ENCODE measurements around the gene SPAG9. TPM values are rescaled to one million over a fixed set of nuclear protein-coding genes. Genes with fewer than 3 reads are reported as not detected.

Gene SPAG9
- total RNA-seq, 4 donors from 2014 or later = 85.2 to 110 (median 94.3) TPM

- 100% methylated on average over 1 to 4 of the region's 4 CpGs for WGBS, 2 donors (ENCODE audit: low coverage in 1 of 2)
- no peaks in the 10 kb centered on the region for H3K27me3 ChIP-seq
- peaks cover 0 to 43% (median 7%) of the 10 kb centered on the region in 3 donors for H3K4me1 ChIP-seq
- no peaks in the 10 kb centered on the region for H3K36me3 ChIP-seq
- no peak overlapping the region for H3K4me3 ChIP-seq
- no peaks in the 10 kb centered on the region for H3K9me3 ChIP-seq
- TF ChIP-seq POLR2AphosphoS5 (IDR thresholded peaks at IDR 0.05) (no peak), POLR2A (IDR thresholded peaks at IDR 0.05) (no peak), EP300 (IDR thresholded peaks at IDR 0.05) (no peak), CTCF (IDR thresholded peaks at IDR 0.05) (no peak)
- H3K27ac ChIP-seq = no peak overlapping the region
- no peak for ATAC-seq
These were observed 196.4 kb downstream of the SPAG9 start for GRCh38 chr17:50924300-50924699.

GRCh38 chr17:50923611-50924010 lies 197.1 kb downstream of the SPAG9 start:
- Histone ChIP-seq H3K4me1 (peaks cover 0 to 43% (median 14%) of the 10 kb centered on the region in 3 donors), H3K9me3 (no peaks in the 10 kb centered on the region), H3K27me3 (no peaks in the 10 kb centered on the region), H3K36me3 (no peaks in the 10 kb centered on the region), H3K27ac (no peak overlapping the region), H3K4me3 (no peak overlapping the region)
- 30 to 59% methylated on average over 2 of the region's 2 CpGs for WGBS, 2 donors (ENCODE audit: low coverage in 1 of 2)
- TF ChIP-seq POLR2AphosphoS5 (IDR thresholded peaks at IDR 0.05) (no peak), EP300 (IDR thresholded peaks at IDR 0.05) (no peak)
- no peak for ATAC-seq

- no peaks in the 10 kb centered on the region for H3K27me3 ChIP-seq
- no peak for TF ChIP-seq POLR2AphosphoS5 (IDR thresholded peaks at IDR 0.05)
- no peak for TF ChIP-seq POLR2A (IDR thresholded peaks at IDR 0.05)
- no peak for TF ChIP-seq EP300 (IDR thresholded peaks at IDR 0.05)
- no peak for TF ChIP-seq CTCF (IDR thresholded peaks at IDR 0.05)
- no peak for ATAC-seq
- peaks cover 0 to 51% (median 15%) of the 10 kb centered on the region in 3 donors for H3K4me1 ChIP-seq
- no peak overlapping the region for H3K4me3 ChIP-seq
- WGBS, 2 donors (ENCODE audit: low coverage in 1 of 2) = 60 to 89% methylated on average over 2 of the region's 6 CpGs
- H3K27ac ChIP-seq = peak overlapping the region in 1 of 4 donors; percentile 34
- no peaks in the 10 kb centered on the region for H3K9me3 ChIP-seq
- H3K36me3 ChIP-seq = no peaks in the 10 kb centered on the region
These were observed 197.8 kb downstream of the SPAG9 start for GRCh38 chr17:50922721-50923405.

- H3K4me1 ChIP-seq = peaks cover 0 to 58% (median 15%) of the 10 kb centered on the region in 3 donors
- H3K9me3 ChIP-seq = no peaks in the 10 kb centered on the region
- ATAC-seq = no peak
- no peaks in the 10 kb centered on the region for H3K27me3 ChIP-seq
- peak overlapping the region in 1 of 4 donors; percentile 87 for H3K27ac ChIP-seq
- TF ChIP-seq EP300 (IDR thresholded peaks at IDR 0.05) = no peak
- no peak for TF ChIP-seq POLR2A (IDR thresholded peaks at IDR 0.05)
- TF ChIP-seq POLR2AphosphoS5 (IDR thresholded peaks at IDR 0.05) = no peak
- no peak for TF ChIP-seq CTCF (IDR thresholded peaks at IDR 0.05)
- H3K4me3 ChIP-seq = no peak overlapping the region
- H3K36me3 ChIP-seq = no peaks in the 10 kb centered on the region
- WGBS, 2 donors (ENCODE audit: low coverage in 1 of 2) = 80 to 100% methylated on average over 1 to 2 of the region's 2 CpGs
These were observed 198.6 kb downstream of the SPAG9 start for GRCh38 chr17:50922107-50922506.

GRCh38 chr17:50920891-50921586 lies 199.6 kb downstream of the SPAG9 start:
- ATAC-seq = no peak
- H3K36me3 ChIP-seq = no peaks in the 10 kb centered on the region
- H3K9me3 ChIP-seq = no peaks in the 10 kb centered on the region
- WGBS, 2 donors (ENCODE audit: low coverage in 1 of 2) = 81 to 82% methylated on average over 9 to 12 of the region's 16 CpGs
- H3K27me3 ChIP-seq = no peaks in the 10 kb centered on the region
- no peak for TF ChIP-seq POLR2A (IDR thresholded peaks at IDR 0.05)
- TF ChIP-seq CTCF (IDR thresholded peaks at IDR 0.05) = no peak
- no peak for TF ChIP-seq POLR2AphosphoS5 (IDR thresholded peaks at IDR 0.05)
- TF ChIP-seq EP300 (IDR thresholded peaks at IDR 0.05) = no peak
- no peak overlapping the region for H3K4me3 ChIP-seq
- peak overlapping the region in 3 of 4 donors; percentile 84 to 87 (median 85) for H3K27ac ChIP-seq
- H3K4me1 ChIP-seq = peaks cover 0 to 66% (median 15%) of the 10 kb centered on the region in 3 donors
